Body of pancreas (tissue), 4 donors: ENCODE data around the gene LRRC47. TPM values are rescaled to one million over a fixed set of nuclear protein-coding genes. Genes with fewer than 3 reads are reported as not detected.

Experiments used
- ATAC-seq: fragments of 150-250 bp; one replicate; pipeline ENCODE4 v1.9.1; 2016
- DNase-seq, 4 donors: peaks; one replicate each; pipeline ENCODE4 v3.0.0-alpha.2; 2019
- H3K27ac ChIP-seq, 4 donors: fragments of 200-600 bp; sonication (generic); 1 replicate in 3 of 4; 2 replicates in 1 of 4; pipeline versions ENCODE4 v1.5.1 to v1.6.1; 2016 to 2019; ENCODE audit warnings: mild to moderate bottlenecking in 1 of 4, mixed read lengths in 1 of 4, moderate library complexity in 1 of 4
- H3K27me3 ChIP-seq, 2 donors: fragments of 200-600 bp; sonication (generic); one replicate each; pipeline ENCODE4 v1.6.0; 2016; ENCODE audit warnings: mild to moderate bottlenecking in 1 of 2
- H3K36me3 ChIP-seq, 2 donors: fragments of 200-600 bp; sonication (generic); replicated peaks in 1 of 2; 2 replicates each; pipeline ENCODE4 v1.5.1; 2016; ENCODE audit warnings: low read depth in 2 of 2; ENCODE audit not compliant: insufficient read depth in 1 of 2
- H3K4me1 ChIP-seq: fragments of 200-600 bp; sonication (generic); one replicate; pipeline ENCODE4 v1.6.0; 2016
- H3K4me3 ChIP-seq, 2 donors: fragments of 200-600 bp; sonication (generic); 1 replicate in 1 of 2; 2 replicates in 1 of 2; pipeline ENCODE4 v1.5.1; 2016 to 2019
- H3K9me3 ChIP-seq, 3 donors: fragments of 200-600 bp; sonication (generic); 1 replicate in 2 of 3; 2 replicates in 1 of 3; pipeline ENCODE4 v1.5.1; 2016
- POLR2A ChIP-seq, 3 donors: fragments of 450-650 bp; IDR thresholded peaks; one replicate each; pipeline ENCODE4 v1.6.1; 2016; ENCODE audit warnings: antibody characterized with exemption in 3 of 3, mild to moderate bottlenecking in 2 of 3
- WGBS, 2 donors: methylation state at CpG; one replicate each; pipeline ENCODE4 v1.1.5; 2017; 5-methylcytosine and 5-hydroxymethylcytosine counted together
- intact Hi-C: fragments of 100-400 bp; cut with DNase I; formaldehyde crosslinking; loops from one replicate; pipeline ENCODE4 v1.15.1; 2023
- total RNA-seq, 2 donors: library from RNA; depleted of rRNA; stranded (reverse); fragments of >200 nt; gene quantifications; one replicate each; pipeline ENCODE4 v1.1.0, GENCODE V29; 2016
- TF ChIP-seq, protein P1 (sequence below), 7 experiments: fragments of 450-650 bp in 4 of 7; fragments of 200-600 bp in 3 of 7; sonication (generic) in 3 of 7; IDR thresholded peaks; one replicate each; pipeline ENCODE4 v1.5.1; 2016 to 2019; ENCODE audit warnings: antibody characterized with exemption in 7 of 7

Gene LRRC47
- total RNA-seq, 2 donors from 2014 or later: 40.0 to 49.4 TPM

DNA sequence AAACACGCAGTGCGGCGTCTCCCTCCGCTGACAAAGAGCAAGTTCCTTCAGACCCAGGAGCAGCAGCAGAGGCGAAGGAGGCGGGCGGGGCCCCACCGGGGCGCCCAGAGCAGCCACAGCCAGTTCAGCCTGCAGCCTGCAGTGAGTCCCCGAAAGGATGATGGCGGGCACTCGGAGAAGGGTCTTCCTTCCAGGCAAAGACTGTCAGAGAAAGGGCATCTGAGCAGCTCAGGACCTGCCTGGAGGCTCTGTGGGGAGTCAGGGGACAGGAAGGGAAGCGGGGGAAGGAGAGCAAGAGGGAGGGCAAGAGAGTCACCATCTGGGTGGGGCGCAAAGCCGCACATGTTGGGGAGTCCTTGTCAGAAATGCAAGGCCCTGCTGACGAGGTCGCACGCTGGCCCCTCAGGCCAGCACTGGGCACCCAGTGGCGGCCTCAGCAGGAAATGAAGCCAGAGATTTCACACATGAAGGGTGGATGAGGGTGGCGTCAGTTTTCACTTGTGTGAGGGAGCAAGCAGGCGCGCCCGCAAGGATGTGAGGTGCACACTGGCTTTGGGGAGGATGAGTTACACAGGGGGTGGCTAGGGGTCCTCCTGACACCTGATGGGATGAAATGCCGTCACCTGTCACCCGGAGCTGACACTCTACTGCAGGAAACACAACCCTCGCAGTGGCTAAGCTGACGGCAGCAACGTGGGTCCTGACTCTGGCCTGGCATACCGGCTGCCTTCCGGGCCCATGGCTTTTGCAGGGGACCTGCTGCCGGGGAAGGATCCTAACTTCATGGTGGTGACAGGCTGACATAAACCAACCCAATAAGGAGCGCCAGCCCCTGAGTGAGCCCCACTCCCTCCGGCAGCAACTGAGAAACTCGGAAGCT lies 6.6 kb downstream of the LRRC47 start:
- no peak for TF ChIP-seq POLR2A (IDR thresholded peaks at IDR 0.05)
- TF ChIP-seq, protein P1, sequence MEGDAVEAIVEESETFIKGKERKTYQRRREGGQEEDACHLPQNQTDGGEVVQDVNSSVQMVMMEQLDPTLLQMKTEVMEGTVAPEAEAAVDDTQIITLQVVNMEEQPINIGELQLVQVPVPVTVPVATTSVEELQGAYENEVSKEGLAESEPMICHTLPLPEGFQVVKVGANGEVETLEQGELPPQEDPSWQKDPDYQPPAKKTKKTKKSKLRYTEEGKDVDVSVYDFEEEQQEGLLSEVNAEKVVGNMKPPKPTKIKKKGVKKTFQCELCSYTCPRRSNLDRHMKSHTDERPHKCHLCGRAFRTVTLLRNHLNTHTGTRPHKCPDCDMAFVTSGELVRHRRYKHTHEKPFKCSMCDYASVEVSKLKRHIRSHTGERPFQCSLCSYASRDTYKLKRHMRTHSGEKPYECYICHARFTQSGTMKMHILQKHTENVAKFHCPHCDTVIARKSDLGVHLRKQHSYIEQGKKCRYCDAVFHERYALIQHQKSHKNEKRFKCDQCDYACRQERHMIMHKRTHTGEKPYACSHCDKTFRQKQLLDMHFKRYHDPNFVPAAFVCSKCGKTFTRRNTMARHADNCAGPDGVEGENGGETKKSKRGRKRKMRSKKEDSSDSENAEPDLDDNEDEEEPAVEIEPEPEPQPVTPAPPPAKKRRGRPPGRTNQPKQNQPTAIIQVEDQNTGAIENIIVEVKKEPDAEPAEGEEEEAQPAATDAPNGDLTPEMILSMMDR (IDR thresholded peaks at IDR 0.05): no peak
- H3K4me1 ChIP-seq: peaks cover 24% of the 10 kb centered on the region
- no peaks in the 10 kb centered on the region for H3K27me3 ChIP-seq
- 87 to 90% methylated on average over 18 to 34 of the region's 34 CpGs for WGBS, 2 donors
- H3K27ac ChIP-seq: no peak overlapping the region
- no peak for ATAC-seq
- peaks cover 4 to 12% of the 10 kb centered on the region in 2 donors for H3K36me3 ChIP-seq
- no peaks in the 10 kb centered on the region for H3K9me3 ChIP-seq
- no peak overlapping the region for H3K4me3 ChIP-seq
- no peak for DNase-seq
- intact Hi-C loops: no loop called here

- Histone ChIP-seq H3K27ac (no peak overlapping the region), H3K27me3 (no peaks in the 10 kb centered on the region), H3K4me3 (no peak overlapping the region), H3K4me1 (peaks cover 16% of the 10 kb centered on the region), H3K36me3 (peaks cover 11 to 16% of the 10 kb centered on the region in 2 donors), H3K9me3 (no peaks in the 10 kb centered on the region)
- TF ChIP-seq POLR2A (IDR thresholded peaks at IDR 0.05): no peak
- TF ChIP-seq, protein P1 (IDR thresholded peaks at IDR 0.05): no peak
- intact Hi-C loops: no loop called here
- no peak for ATAC-seq
- 81 to 88% methylated on average over 7 to 14 of the region's 16 CpGs for WGBS, 2 donors
- DNase-seq: no peak
Observed at GRCh38 chr1:3788756-3789420, 7.4 kb downstream of the LRRC47 start.

- peaks cover 11 to 20% of the 10 kb centered on the region in 2 donors for H3K36me3 ChIP-seq
- H3K4me1 ChIP-seq: peaks cover 7% of the 10 kb centered on the region
- H3K9me3 ChIP-seq: no peaks in the 10 kb centered on the region
- H3K27me3 ChIP-seq: no peaks in the 10 kb centered on the region
- 85% methylated on average over 14 to 24 of the region's 26 CpGs for WGBS, 2 donors
- TF ChIP-seq POLR2A (IDR thresholded peaks at IDR 0.05): no peak
- TF ChIP-seq, protein P1 (IDR thresholded peaks at IDR 0.05): no peak
- no peak overlapping the region for H3K4me3 ChIP-seq
- intact Hi-C loops: no loop called here
- DNase-seq (no peak), ATAC-seq (no peak)
- H3K27ac ChIP-seq: no peak overlapping the region
Observed at GRCh38 chr1:3787745-3788605, 8.3 kb downstream of the LRRC47 start.

DNA sequence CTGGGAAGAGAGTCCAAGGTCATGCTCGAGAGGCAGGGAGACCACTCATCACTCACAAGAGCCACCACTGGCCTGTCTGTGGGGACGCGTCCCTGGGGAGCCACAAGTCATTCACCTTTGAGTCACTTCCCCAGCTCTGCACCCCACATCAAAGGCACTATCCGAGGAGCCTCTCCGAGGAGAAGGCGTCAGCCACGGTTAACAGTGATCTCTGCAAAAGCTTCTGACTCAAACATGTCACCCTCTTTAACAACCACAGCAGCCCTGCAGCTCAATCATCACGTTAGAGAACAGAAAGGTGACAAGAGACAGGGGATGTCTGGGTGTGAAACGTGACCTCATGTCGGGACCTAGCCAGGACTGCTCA lies 9.0 kb downstream of the LRRC47 start:
- WGBS, 2 donors: 79 to 82% methylated on average over 10 of the region's 10 CpGs
- ATAC-seq: no peak
- DNase-seq: no peak
- Histone ChIP-seq H3K9me3 (no peaks in the 10 kb centered on the region), H3K4me3 (no peak overlapping the region), H3K4me1 (peaks cover 6% of the 10 kb centered on the region), H3K27me3 (no peaks in the 10 kb centered on the region), H3K36me3 (peaks cover 12 to 26% of the 10 kb centered on the region in 2 donors), H3K27ac (no peak overlapping the region)
- intact Hi-C loops: no loop called here
- TF ChIP-seq, protein P1 (IDR thresholded peaks at IDR 0.05): no peak
- no peak for TF ChIP-seq POLR2A (IDR thresholded peaks at IDR 0.05)
